GM10248 (cell line): Measurements from ENCODE around the gene ATP9B.

ENCODE experiments used
- CTCF ChIA-PET: fragments of 300-600 bp; sonication (Branson Sonifier 250); formaldehyde crosslinking; extraction: SDS; loops from one replicate; lab custom pipeline; 2021; ENCODE audit warnings: antibody characterized with exemption; lab: Yijun Ruan, JAX
- POLR2A ChIA-PET: fragments of 350-650 bp; sonication (Branson Sonifier 250); formaldehyde crosslinking; extraction: SDS; loops from one replicate; lab custom pipeline; 2020; ENCODE audit warnings: antibody characterized with exemption; lab: Yijun Ruan, JAX
- DNase-seq: peaks from one replicate; pipeline ENCODE4 v3.0.0; 2012; ENCODE audit errors: extremely low spot score
- CTCF ChIP-seq: IDR thresholded peaks from 2 replicates; pipeline ENCODE4 v1.5.1; 2012; ENCODE audit warnings: mild to moderate bottlenecking, low read depth; ENCODE audit errors: extremely low read depth, missing control alignments, control extremely low read depth

The ATP9B gene

GRCh38 chr18:79210002-79210910, 141.1 kb downstream of the ATP9B start:
- POLR2A ChIA-PET, result no interaction called here
- CTCF ChIA-PET, result interaction anchor here (1.4 kb wide), 1 partner anchor 15 kb away, joined by 5 read pairs; no protein-coding TSS in a partner anchor
- no peak for TF ChIP-seq CTCF
- no peak for DNase-seq

GRCh38 chr18:79211844-79212243, 142.7 kb downstream of the ATP9B start:
- TF ChIP-seq CTCF, result no peak
- CTCF ChIA-PET, result no interaction called here
- no peak for DNase-seq
- POLR2A ChIA-PET, result no interaction called here

DNA sequence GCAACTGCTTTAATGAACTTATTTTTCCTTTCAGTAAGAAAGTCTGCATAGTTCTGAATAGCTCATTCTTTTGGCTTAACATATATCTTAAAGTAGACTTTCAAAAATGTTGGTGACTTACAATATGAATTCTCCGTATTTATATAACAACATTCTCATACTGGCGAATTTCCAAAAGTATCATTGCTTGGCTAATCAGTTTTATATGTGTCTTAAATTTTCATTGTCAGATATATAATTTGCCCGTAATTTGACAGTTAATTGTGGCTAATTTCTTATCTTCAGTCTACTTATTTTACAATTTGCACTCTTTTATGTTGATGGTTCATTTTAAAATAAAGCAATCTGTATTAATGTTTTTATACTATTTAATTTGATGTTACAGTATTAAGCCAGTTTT, 144.9 kb downstream of the ATP9B start:
- no peak for TF ChIP-seq CTCF
- no peak for DNase-seq

GRCh38 chr18:79216176-79216575, 147.0 kb downstream of the ATP9B start:
- CTCF ChIA-PET, result interaction anchor here (1.7 kb wide), 1 partner anchor 9 kb away, joined by 8 read pairs; no protein-coding TSS in a partner anchor
- POLR2A ChIA-PET, result no interaction called here

More for the DNA sequence above, 144.9 kb downstream of the ATP9B start:
- CTCF ChIA-PET, result no interaction called here
- POLR2A ChIA-PET, result no interaction called here

DNA sequence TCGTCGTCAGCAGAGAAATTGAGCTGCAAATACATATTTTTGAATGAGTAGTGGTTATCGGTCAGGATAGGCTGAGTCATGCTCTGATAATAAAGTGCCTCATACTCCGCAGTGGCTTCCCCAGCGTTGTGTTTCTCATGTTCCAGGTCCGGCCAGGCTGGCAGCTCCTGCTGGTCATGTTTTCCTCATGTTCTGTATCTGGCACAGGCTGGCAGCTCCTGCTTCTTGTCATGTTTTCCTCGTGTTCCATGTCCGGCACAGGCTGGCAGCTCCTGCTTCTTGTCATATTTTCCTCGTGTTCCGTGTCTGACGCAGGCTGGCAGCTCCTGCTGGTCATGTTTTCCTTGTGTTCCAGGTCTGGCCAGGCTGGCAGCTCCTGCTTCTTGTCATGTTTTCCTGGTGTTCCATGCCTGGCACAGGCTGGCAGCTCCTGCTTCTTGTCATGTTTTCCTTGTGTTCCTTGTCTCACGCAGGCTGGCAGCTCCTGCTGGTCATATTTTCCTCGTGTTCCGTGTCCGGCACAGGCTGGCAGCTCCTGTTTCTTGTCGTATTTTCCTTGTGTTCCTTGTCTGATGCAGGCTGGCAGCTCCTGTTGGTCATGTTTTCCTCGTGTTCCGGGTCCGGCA, 148.9 kb downstream of the ATP9B start:
- DNase-seq, result no peak
- no peak for TF ChIP-seq CTCF
- CTCF ChIA-PET, result interaction anchor here (1.2 kb wide), 1 partner anchor 26 kb away, joined by 3 read pairs; no protein-coding TSS in a partner anchor
- POLR2A ChIA-PET, result no interaction called here

More at GRCh38 chr18:79216176-79216575, 147.0 kb downstream of the ATP9B start:
- no peak for DNase-seq
- TF ChIP-seq CTCF, result no peak

DNA sequence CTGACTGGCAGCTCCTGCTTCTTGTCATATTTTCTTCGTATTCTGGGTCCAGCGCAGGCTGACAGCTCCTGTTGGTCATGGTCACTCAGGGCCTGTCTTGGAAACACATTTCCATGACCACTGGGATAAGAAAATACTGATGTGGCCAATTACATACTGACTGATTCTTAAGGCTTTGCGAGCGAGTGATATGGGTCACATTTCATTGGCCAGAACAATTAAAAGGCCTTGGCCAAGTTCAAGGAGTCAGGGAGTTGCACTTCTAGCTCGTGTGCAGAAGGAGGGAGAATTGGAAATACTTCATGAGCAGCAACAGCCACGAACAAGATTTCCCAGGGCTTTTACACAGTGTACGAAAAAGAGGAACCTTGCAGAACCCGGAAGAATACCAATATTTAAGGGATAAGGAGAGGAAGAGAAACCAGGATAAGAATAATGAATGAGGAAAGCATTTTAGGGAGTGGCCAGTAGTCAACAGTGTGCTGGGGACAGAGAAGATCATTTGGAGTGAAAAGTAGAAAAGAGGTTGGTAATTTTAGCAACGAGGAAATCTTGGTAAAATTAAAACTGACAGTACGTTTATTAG, 149.5 kb downstream of the ATP9B start:
- no peak for DNase-seq
- TF ChIP-seq CTCF, result no peak
- CTCF ChIA-PET, result interaction anchor here (1.2 kb wide), 1 partner anchor 27 kb away, joined by 3 read pairs; no protein-coding TSS in a partner anchor
- POLR2A ChIA-PET, result no interaction called here
